Activated naive CD4-positive, alpha-beta T cell (primary cell): ENCODE results near the gene IGSF9B.

Experiments used
- DNase-seq, 4 experiments: peaks; one replicate each; lab custom pipeline; 2025; lab: John Stamatoyannopoulos, UW

Gene IGSF9B

DNA sequence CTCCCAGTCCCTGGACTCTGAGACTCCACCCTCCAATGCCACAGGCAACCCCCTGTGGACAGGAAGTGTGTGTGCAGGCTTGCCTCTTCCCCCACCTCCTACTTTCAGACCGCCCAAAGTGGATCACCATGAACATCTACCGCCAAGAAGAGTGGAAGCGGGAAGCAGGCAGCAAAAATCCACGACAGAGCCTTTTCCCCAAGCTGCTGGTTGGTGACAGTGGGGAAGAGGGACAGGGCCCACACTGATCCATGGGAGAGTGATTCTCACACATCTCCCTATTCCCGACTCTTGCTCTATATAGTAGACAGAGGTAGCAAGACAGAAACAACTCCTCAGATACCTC, 58.0 kb downstream of the IGSF9B start:
- no peak for DNase-seq

GRCh38 chr11:133898031-133898769, 58.6 kb downstream of the IGSF9B start:
- DNase-seq: no peak

- no peak for DNase-seq
Observed at GRCh38 chr11:133897331-133897650, 59.5 kb downstream of the IGSF9B start.

GRCh38 chr11:133896642-133897330, 60.0 kb downstream of the IGSF9B start:
- DNase-seq: no peak

- no peak for DNase-seq
Observed at GRCh38 chr11:133896028-133896427, 60.7 kb downstream of the IGSF9B start.

DNA sequence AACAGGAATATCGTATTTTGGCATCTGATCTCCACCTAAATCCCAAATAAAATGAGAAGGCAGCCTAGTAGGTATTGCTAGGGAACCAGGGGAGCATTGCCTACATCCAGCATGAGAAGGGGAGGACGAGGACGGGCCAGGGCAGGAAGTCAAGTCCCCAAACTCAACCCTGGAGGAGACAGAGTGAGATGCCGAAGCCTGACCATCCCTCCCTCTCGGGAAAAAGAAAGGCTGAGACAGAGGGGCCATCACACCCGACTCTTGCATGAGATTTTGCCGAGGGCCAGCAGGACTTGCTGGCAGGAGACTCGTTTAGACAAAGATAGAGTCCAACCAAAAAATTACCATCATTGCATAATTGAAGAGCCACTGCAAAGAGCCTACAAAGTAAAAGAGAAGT, 61.2 kb downstream of the IGSF9B start:
- DNase-seq: no peak

DNA sequence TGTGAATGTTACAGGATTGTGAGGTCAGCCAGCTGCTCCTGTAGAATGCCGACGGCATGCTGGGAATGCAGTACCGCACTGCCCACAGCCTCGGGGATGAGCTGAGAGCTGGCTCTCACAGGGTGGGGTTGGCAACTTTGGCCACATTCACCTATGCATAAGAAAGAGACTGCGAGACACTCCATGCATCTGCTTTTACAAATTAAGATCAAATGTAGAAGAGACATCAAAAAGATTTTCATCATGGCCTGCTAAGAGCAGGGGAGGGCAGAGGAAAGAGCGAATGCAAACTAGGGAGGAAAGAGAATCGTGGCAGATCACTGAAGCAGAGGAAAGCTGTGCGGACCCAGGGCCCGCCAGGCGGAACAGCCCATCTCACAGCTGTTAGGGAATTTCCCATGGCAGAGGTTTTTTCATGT, 61.7 kb downstream of the IGSF9B start:
- no peak for DNase-seq

- no peak for DNase-seq
Observed at GRCh38 chr11:133893381-133893780, 63.4 kb downstream of the IGSF9B start.

DNA sequence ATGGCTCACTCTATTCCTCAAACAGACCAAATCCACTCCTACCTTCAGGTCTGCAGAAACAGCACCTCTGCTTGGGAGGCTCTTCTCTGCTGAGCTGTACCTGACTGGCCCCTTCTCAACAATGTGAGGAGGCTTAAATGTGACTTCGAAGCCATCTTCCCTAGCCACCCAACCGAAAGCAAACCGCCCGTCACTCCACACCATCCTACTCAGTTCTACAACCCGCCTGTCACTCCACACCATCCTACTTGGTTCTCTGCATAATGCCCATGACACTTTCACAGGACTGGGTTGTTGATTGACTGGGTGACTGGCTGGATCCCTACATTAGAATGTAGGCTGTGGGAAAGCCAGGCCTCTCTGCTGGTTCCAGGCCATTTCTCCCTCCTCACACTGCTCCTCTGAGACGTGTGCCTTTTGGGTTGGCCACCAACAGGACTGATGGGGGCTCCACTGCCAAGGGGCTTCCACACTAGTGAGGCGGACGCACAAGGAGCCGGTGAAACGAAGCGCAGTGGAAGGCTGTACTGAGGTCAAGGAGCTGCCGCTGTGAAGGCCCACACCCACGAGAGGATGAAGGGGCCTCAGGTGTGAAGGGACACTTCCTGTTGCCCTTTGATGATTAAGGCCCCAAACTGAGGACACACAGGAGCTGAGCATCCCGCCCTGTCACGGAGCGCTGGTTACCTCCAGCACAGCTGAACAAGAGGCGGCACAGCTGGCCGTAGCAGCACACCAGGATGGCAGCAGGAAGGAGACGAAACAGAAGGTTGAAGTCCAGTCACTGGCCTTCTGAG, 64.0 kb downstream of the IGSF9B start:
- no peak for DNase-seq

DNA sequence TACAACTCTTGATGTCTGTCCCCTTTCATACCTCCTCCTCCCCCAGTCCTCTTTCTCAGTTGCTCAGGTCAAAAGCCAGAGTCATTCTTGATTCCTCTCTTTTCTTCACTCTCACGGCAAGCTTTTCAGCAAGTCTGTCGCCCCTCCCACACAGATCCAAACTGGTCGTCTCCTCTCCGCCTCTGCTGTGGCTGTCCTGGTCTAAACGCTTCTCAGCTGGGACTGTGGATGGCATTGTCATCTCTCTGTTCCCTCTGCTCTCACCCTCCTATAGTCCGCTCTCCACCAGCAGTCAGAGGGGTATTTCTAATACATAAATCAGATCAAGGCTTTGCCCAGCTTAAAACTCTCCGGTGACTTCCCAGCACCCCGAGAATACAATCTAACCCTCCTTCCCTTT, 64.6 kb downstream of the IGSF9B start:
- no peak for DNase-seq

DNA sequence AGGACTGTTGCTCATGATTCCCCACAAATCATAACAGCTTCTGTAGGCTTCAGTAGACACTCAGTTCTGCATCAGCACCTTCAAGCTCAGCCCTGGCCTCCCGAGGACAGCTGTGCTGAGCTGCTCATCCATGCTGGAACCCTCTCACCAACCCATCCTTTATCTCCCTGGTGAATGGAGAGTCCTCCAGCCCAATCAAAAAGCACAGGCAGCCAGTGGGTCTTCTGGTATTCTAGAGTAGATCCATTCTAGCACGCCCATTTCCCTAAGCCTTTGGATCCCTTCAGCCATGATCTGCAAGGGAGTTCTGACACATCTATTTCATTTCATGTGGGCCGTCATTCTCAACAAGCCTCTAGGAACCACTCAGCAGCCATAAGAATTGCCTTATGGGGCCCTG, 66.9 kb downstream of the IGSF9B start:
- no peak for DNase-seq

DNA sequence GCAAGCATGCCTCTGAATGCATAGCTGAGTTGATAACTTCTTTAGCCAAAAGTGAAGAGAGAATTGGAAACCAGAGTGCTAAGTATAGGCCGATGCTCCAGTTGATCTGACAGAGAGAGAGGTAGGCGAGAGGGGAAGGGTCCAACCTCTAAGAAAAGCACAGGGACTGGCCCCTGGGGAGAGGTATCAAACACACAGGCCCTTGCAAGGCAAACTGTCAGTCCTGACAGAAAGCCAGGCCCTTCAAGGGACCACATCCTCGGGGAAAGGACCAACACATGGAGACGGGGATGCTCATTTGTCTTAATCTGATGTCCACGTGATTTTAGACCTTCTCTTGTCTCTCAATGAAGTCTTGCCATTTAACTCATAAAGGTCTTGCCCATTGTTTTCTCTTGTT, 67.6 kb downstream of the IGSF9B start:
- no peak for DNase-seq

GRCh38 chr11:133887692-133888332, 69.0 kb downstream of the IGSF9B start:
- DNase-seq: no peak

- no peak for DNase-seq
Observed at GRCh38 chr11:133886029-133886428, 70.7 kb downstream of the IGSF9B start.

DNA sequence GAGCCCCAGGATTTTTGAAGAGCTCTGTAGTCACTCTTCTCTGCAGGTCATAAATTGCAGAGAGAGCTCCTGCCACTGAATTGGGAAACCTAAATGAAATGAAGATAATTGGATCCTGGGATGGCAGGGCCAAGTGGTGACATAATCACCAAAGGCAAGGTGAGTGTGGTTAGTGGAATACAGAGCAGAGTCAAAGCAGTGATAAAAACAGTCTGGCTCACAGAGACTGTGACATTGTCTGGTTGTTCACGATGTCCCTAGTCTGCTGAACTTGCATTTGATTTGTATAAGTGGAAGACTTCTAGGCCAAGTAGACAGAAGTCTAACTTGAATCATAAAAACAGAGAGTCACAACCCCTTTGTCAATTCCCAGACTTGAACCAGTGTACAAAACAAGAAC, 84.6 kb downstream of the IGSF9B start:
- DNase-seq: no peak

- DNase-seq: no peak
Observed at GRCh38 chr11:133867456-133867855, 89.3 kb downstream of the IGSF9B start.

DNA sequence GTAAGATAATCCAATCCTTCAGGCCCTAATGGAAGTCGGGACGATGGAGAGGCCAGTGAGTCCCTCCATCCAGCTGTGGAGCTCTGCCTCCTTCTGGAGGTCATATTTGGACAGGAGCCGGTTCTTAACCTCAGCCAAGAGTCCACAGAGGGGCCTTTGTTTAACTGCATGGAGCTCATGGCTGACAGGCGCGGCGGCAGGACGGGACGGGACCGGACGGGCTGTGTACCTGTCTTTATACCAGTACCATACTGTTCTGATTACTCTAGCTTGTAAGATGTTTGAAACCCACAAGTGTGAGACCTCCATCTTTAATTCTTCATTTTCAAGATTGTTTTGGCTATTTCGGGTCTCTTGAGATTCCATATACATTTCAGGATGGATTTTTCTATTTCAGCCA, 91.3 kb downstream of the IGSF9B start:
- DNase-seq: no peak

- no peak for DNase-seq
Observed at GRCh38 chr11:133864756-133865155, 92.0 kb downstream of the IGSF9B start.

GRCh38 chr11:133860151-133860550, 96.6 kb downstream of the IGSF9B start:
- DNase-seq: no peak
